ENCODE measurements around the gene ZNF444. TPM values are rescaled to one million over a fixed set of nuclear protein-coding genes. Genes with fewer than 3 reads are reported as not detected.

The ZNF444 gene
- total and polyA plus RNA-seq, 2 donors (not counting 1 experiment from before 2014, with no cell fraction given): 24.1 to 37.7 TPM

DNA sequence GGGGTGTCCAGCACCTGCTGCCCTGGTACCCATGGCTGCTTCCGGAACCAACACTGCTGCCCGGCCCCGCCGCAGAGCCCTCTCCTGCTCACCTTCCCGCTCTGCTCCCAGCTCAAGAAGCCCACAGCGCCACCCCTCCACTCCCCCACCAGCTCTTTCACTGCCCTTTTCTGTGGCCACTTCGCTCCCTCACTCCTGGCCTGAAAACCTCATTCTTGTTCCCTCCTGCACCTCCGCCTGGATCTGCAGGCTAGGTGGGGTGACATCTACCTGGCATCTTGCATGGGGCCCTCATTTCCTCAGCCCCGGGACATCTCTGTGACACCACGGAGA lies 26.3 kb upstream of the ZNF444 start:
- H3K27ac Mint-ChIP-seq: peak overlapping the region; percentile 83
- ChIA-PET POLR2A (no interaction called here), CTCF (no interaction called here)
- Histone ChIP-seq H3K9ac (ENCODE audit: low read length) (no peak overlapping the region), H3K27ac (ENCODE audit: low read length in 2 of 2) (peak overlapping the region in 1 of 2 donors; percentile 73), H3K4me3 (ENCODE audit: control extremely low read depth in 1 of 5, extremely low read depth in 1 of 5, insufficient read depth in 1 of 5, low read depth in 2 of 5, low read length in 4 of 5) (no peak overlapping the region), H3K9me3 (ENCODE audit: control extremely low read depth in 1 of 3, control insufficient read depth in 2 of 3, insufficient read depth in 1 of 3, low read length in 2 of 3) (no peaks in the 10 kb centered on the region), H3K4me1 (ENCODE audit: control insufficient read depth in 2 of 2, insufficient read depth in 2 of 2, low read length in 2 of 2) (peaks cover 61 to 73% of the 10 kb centered on the region in 2 donors), H3K4me2 (replicated peaks; ENCODE audit: low read depth, low read length, poor library complexity, severe bottlenecking) (peak overlapping the region; percentile 85), H3K79me2 (ENCODE audit: control insufficient read depth, insufficient read depth, low read length) (peaks cover 100% of the 10 kb centered on the region), H2AFZ (ENCODE audit: insufficient read depth, low read depth, low read length, poor library complexity, severe bottlenecking) (no peak overlapping the region), H3K36me3 (replicated peaks in 1 of 2; ENCODE audit: control extremely low read depth in 1 of 2, control insufficient read depth in 1 of 2, extremely low read depth in 1 of 2, insufficient read depth in 2 of 2, low read length in 1 of 2) (peaks cover 0 to 18% of the 10 kb centered on the region in 2 experiments), H4K20me1 (ENCODE audit: control insufficient read depth, insufficient read depth, low read length, poor library complexity, severe bottlenecking) (peaks cover 79% of the 10 kb centered on the region), H3K27me3 (replicated peaks in 1 of 4; ENCODE audit: control extremely low read depth in 1 of 4, control insufficient read depth in 3 of 4, insufficient read depth in 4 of 4, low read length in 3 of 4) (no peaks in the 10 kb centered on the region)
- no peak for ATAC-seq (ENCODE audit: low read depth)
- DNase-seq: no peak
- TF ChIP-seq, protein P1, sequence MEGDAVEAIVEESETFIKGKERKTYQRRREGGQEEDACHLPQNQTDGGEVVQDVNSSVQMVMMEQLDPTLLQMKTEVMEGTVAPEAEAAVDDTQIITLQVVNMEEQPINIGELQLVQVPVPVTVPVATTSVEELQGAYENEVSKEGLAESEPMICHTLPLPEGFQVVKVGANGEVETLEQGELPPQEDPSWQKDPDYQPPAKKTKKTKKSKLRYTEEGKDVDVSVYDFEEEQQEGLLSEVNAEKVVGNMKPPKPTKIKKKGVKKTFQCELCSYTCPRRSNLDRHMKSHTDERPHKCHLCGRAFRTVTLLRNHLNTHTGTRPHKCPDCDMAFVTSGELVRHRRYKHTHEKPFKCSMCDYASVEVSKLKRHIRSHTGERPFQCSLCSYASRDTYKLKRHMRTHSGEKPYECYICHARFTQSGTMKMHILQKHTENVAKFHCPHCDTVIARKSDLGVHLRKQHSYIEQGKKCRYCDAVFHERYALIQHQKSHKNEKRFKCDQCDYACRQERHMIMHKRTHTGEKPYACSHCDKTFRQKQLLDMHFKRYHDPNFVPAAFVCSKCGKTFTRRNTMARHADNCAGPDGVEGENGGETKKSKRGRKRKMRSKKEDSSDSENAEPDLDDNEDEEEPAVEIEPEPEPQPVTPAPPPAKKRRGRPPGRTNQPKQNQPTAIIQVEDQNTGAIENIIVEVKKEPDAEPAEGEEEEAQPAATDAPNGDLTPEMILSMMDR (IDR thresholded peaks at IDR 0.05): no peak
- TF ChIP-seq EZH2 (IDR thresholded peaks at IDR 0.05; ENCODE audit: borderline replicate concordance, insufficient read depth, low read depth, low read length, poor library complexity, severe bottlenecking): no peak
- H3K9me3 Mint-ChIP-seq (ENCODE audit: insufficient read depth): no peaks in the 10 kb centered on the region
- H3K4me1 Mint-ChIP-seq: peaks cover 81% of the 10 kb centered on the region
- H3K4me3 Mint-ChIP-seq: peak overlapping the region; percentile 64
- intact Hi-C loops (cut with micrococcal nuclease): no loop called here
- 89% methylated on average over 7 of the region's 10 CpGs for WGBS (ENCODE audit: insufficient coverage)
- no peaks in the 10 kb centered on the region for H3K27me3 Mint-ChIP-seq

DNA sequence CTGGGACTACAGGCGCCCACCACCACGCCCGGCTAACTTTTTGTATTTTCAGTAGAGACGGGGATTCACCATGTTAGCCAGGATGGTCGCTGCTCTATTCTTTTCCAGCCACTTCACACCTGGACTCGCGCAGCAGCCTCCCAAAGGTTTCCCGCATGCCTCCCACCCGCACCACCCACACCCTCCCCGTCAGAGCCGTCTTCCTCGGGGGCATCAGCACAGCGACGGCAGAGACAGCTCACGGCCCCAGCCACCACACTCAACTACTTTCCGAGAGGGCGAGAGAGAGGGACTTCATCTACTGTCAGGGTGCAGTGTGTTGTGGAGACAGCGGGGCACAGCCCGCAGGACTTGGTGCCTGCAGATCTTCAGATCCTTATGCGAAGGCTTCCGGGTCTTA lies 25.6 kb upstream of the ZNF444 start:
- peaks cover 85% of the 10 kb centered on the region for H4K20me1 ChIP-seq (ENCODE audit: control insufficient read depth, insufficient read depth, low read length, poor library complexity, severe bottlenecking)
- H3K9me3 Mint-ChIP-seq (ENCODE audit: insufficient read depth): no peaks in the 10 kb centered on the region
- H3K4me3 ChIP-seq (ENCODE audit: control extremely low read depth in 1 of 5, extremely low read depth in 1 of 5, insufficient read depth in 1 of 5, low read depth in 2 of 5, low read length in 4 of 5): no peak overlapping the region
- H3K27me3 Mint-ChIP-seq: no peaks in the 10 kb centered on the region
- peaks cover 0 to 18% of the 10 kb centered on the region in 2 experiments for H3K36me3 ChIP-seq (replicated peaks in 1 of 2; ENCODE audit: control extremely low read depth in 1 of 2, control insufficient read depth in 1 of 2, extremely low read depth in 1 of 2, insufficient read depth in 2 of 2, low read length in 1 of 2)
- H3K27ac ChIP-seq (ENCODE audit: low read length in 2 of 2): no peak overlapping the region
- H3K4me3 Mint-ChIP-seq: peak overlapping the region; percentile 16
- H3K27ac Mint-ChIP-seq: peak overlapping the region; percentile 37
- H3K4me1 Mint-ChIP-seq: peaks cover 81% of the 10 kb centered on the region
- ATAC-seq (ENCODE audit: low read depth) (no peak), DNase-seq (no peak)
- 99% methylated on average over 16 of the region's 21 CpGs for WGBS (ENCODE audit: insufficient coverage)
- H3K9me3 ChIP-seq (ENCODE audit: control extremely low read depth in 1 of 3, control insufficient read depth in 2 of 3, insufficient read depth in 1 of 3, low read length in 2 of 3): no peaks in the 10 kb centered on the region
- H3K4me2 ChIP-seq (replicated peaks; ENCODE audit: low read depth, low read length, poor library complexity, severe bottlenecking): no peak overlapping the region
- H3K79me2 ChIP-seq (ENCODE audit: control insufficient read depth, insufficient read depth, low read length): peaks cover 100% of the 10 kb centered on the region
- intact Hi-C loops (cut with micrococcal nuclease): no loop called here
- ChIA-PET POLR2A (no interaction called here), CTCF (no interaction called here)
- no peak overlapping the region for H3K9ac ChIP-seq (ENCODE audit: low read length)
- TF ChIP-seq, protein P1 (IDR thresholded peaks at IDR 0.05): no peak
- no peak for TF ChIP-seq EZH2 (IDR thresholded peaks at IDR 0.05; ENCODE audit: borderline replicate concordance, insufficient read depth, low read depth, low read length, poor library complexity, severe bottlenecking)
- no peak overlapping the region for H2AFZ ChIP-seq (ENCODE audit: insufficient read depth, low read depth, low read length, poor library complexity, severe bottlenecking)
- no peaks in the 10 kb centered on the region for H3K27me3 ChIP-seq (replicated peaks in 1 of 4; ENCODE audit: control extremely low read depth in 1 of 4, control insufficient read depth in 3 of 4, insufficient read depth in 4 of 4, low read length in 3 of 4)
- H3K4me1 ChIP-seq (ENCODE audit: control insufficient read depth in 2 of 2, insufficient read depth in 2 of 2, low read length in 2 of 2): peaks cover 58 to 72% of the 10 kb centered on the region in 2 donors
